Middle frontal gyrus (tissue), 1 donor: ENCODE measurements around the gene FGF6.
"Not testable (repeated sequence)": the region's sequence is repeated elsewhere in the genome, so short reads cannot be mapped to it uniquely, and the experiment has no call there.

Experiments
- DNase-seq: peaks from one replicate; pipeline ENCODE4 v3.0.0-alpha.2; 2015; ENCODE audit warnings: low spot score; ENCODE audit errors: extremely low spot score

FGF6 gene

DNA sequence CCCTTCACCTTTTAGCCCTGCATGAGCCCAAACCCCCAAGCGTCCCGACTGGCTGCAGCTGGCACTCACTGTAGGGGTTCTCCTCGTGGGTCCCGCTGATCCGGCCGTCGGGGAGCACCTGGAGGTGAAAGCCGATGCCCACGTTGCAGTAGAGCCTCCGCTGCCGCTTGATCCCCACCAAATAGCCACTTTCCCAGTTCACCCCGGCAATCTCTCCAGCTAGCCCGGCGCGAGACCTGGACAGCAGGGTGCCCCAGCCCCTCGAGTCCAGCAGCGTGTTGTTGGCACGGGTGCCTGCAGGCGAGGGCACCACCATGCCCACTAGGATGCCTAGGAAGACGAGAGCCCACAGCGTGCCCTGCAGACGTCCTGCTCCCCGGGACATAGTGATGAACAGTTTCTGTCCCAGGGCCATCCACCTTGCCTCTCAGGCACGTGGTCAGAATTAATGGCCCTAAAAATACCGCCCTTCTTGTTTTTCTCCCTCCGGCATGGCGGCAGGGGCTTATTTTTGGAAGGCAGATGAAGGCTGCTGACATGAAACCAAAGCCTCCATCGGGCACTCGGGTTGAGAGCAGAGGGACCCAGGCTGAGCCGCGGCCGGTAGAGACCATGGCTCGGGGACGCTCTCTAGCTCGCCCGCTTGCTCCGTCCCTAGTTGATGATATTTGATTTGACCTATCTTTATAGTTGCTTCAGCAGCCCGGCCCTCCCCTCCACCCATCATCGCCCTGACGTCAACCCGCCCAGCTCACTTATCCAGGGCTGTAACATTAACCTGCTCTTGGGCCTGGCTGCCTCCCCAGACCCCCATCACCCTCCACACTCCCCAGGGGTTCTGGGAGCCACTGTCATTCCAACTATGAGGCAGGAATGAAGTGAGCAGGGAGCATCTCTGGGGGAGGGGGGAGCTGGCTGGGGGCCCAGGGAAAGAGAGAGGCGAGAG lies at the start of gene FGF6:
TSS of gene FGF6 (minus strand) at position 660 of the 946 bp plus-strand sequence. CDS start at position 415, 245 bp downstream.
- DNase-seq, result no peak

DNA sequence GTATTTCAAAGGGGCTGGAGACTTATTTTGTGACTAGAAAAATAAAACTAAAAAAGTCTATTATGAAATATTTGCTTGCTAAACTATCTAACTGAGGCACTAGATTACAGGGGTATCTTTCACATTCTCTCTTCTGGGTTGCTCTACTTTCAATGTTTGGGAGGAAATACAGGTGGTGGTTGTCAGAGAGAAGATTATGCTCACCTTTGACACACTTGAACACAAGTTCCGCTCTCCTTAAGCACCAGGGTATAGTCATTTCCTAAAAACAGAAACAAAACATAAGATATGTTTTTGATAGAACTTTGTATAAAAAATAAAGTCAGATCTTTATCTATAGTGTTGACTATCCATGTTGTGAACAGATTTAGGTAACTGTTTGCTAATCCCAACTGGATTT lies 45.4 kb upstream of the FGF6 start:
- no peak for DNase-seq

- no peak for DNase-seq
Measured at GRCh38 chr12:4489556-4489955, 43.9 kb upstream of the FGF6 start.

- peak; percentile 43 for DNase-seq
Measured at GRCh38 chr12:4486980-4487379, 41.4 kb upstream of the FGF6 start.

DNA sequence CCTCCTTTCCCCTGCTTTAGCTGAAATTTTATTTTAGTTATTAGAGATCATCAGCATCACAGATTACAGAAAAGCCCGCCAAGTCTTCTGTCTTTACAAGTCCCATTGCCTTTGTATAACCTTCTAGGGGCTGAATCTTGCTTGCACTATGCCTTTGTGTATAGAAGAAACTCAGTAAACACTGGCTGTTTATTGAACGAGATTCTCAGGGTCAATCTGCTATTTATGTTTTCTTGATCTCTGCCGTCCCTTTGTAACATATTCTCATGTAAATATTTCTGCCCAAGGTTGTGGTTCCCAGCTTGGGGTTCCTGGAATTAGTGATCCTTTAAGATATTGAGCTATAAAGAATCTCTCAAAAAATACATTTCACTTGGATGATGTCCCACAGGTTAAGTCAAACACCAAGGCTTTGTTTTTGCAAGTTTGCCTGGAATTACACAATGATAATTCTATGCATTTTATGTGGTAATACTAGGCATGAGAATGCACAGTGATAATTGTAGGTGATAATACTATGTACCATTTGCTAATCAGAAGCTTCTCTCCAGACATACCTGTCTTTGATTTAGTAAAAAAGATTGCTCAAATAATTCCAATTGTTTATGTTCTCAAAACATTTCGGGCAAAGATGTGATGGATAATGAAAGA lies 40.6 kb upstream of the FGF6 start:
- DNase-seq, result no peak

GRCh38 chr12:4483885-4484823 lies 38.5 kb upstream of the FGF6 start:
- DNase-seq, result no peak

DNA sequence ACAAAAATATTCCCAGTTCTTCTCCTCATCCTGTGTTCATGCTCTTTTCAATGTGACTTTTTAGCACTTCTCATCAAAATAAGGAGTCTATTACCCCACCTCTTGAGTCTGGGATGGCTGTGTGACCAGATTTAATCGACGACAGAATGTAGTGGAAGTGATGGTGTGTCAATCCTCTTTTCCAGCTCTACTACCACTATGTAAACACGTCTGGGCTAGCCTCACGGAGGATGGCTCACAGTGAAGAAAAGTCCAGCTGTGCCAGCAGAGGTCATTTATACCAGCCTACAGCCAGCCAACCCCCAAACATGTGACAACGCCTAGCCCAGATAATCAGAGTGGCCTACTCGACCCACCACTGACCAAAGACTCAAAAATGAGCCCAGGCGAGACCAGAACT lies 37.3 kb upstream of the FGF6 start:
- no peak for DNase-seq

GRCh38 chr12:4478933-4479332 lies 33.3 kb upstream of the FGF6 start:
- DNase-seq, result no peak

DNA sequence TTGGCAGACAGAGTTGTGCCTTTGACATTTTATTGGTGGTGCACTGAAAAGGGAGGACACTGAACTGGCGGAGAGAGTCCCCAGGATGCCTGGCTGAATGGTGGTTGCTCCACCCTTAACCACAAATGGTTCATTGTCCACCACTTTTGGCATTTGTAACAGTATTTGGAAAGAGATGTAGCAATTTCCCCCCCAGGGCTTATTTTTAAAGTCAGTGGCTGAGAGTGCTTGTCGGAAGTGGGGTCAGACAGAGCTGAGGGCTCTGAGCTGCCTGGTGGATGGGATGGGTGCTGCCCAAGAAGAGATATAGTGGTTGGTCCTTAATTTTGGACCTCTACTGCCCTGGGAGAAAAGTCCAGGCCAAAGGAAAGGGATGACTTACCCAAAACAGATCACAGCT lies 31.5 kb upstream of the FGF6 start:
- DNase-seq, result no peak

DNA sequence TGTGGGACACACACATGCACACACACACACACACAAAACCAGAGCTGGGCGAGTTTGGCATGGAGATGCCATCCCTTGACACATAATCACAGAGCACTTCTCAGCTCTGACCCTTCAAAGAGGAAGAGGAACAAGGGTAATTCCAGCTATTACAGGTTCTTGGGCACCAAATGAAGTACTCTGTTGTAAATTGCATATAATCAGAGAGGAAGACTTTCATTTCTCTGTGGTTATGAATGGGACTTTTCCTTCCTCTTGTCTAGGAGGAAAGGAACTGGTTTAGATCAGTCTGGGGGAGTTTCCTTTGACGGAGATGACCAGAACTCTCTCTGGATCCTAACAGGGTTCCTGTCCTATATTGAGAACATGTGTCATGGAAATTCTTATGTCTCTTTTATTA lies 26.4 kb upstream of the FGF6 start:
- DNase-seq, result no peak

DNA sequence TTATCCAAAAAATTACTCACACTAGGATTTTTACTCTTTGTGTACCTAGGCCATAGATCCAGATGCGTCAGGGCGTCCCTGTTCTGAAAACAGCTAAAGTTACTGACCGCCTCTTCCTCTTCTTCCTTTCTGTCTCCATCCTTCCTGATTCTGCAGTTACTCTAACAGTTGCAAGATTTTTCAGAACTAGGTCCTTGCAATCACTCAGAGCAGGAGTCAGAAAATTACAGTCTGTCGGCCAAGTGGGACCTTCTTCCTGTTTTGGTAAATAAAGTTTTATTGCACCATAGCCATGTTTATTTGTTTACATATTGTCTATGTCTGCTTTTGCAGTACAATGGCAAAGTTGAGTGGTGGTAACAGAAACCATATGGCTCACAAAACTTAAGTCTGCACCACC lies 25.6 kb upstream of the FGF6 start:
- no peak for DNase-seq

DNA sequence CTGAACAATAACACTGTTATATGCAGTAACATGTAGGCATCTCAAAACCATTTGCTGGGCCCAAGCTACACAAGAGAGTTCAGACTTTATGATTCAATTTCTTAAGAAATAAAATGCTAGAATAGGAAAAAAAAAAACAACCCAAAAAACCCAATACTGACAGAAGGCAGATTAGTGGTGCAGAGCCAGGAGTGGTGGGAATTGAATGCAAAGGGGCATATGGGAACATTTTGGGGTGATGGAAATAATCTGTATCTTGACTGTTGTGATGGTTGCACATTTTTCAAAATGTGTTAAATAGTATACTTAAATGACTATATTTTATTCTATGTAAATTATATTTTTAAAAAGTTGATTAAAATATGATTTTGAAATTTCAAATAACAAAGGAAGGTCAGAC lies 23.4 kb upstream of the FGF6 start:
- DNase-seq, result no peak

- no peak for DNase-seq
Measured at GRCh38 chr12:4460761-4461160, 15.1 kb upstream of the FGF6 start.

- DNase-seq, result not testable (repeated sequence)
Measured at GRCh38 chr12:4455849-4456248, 10.2 kb upstream of the FGF6 start.

GRCh38 chr12:4454315-4454860 lies 8.8 kb upstream of the FGF6 start:
- no peak for DNase-seq

DNA sequence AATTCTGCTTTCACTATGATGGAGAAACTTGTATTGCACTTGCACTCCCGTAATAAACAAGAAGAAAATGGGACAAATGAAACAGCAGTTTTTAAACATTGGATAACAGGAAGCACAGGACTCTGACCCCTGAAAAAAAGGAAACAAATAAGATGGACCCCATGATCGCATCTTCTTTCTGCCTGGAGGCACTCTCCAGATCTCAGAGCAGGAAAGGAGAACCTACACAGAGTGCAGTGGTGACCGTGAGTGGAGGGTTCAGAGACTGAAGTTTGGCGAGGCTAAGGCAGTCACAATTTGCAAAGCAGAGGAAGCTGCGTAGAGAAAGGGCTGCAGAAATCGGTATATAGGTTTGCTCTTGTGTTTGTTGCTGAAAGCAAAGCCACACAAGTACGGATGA lies 6.1 kb upstream of the FGF6 start:
- DNase-seq, result no peak

- DNase-seq, result no peak
Measured at GRCh38 chr12:4450551-4451112, 5.0 kb upstream of the FGF6 start.

DNA sequence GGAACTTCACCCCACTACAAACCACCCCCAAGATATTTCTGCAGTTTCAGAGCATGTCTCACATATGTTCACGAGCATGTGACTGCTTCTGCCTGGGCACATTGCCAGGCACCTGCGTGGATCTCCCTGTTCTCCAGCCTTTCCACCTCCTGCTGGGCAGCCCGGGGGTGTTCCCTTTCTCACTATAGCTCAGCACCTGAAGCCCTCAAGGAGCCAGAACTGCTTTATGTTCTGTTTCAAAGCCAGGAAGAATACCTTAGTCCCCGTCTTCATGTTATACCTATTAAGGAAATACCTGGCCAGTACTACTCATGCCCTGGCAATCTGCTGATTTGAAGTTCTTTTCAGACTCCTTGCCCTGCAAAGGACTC lies 4.2 kb upstream of the FGF6 start:
- no peak for DNase-seq

DNA sequence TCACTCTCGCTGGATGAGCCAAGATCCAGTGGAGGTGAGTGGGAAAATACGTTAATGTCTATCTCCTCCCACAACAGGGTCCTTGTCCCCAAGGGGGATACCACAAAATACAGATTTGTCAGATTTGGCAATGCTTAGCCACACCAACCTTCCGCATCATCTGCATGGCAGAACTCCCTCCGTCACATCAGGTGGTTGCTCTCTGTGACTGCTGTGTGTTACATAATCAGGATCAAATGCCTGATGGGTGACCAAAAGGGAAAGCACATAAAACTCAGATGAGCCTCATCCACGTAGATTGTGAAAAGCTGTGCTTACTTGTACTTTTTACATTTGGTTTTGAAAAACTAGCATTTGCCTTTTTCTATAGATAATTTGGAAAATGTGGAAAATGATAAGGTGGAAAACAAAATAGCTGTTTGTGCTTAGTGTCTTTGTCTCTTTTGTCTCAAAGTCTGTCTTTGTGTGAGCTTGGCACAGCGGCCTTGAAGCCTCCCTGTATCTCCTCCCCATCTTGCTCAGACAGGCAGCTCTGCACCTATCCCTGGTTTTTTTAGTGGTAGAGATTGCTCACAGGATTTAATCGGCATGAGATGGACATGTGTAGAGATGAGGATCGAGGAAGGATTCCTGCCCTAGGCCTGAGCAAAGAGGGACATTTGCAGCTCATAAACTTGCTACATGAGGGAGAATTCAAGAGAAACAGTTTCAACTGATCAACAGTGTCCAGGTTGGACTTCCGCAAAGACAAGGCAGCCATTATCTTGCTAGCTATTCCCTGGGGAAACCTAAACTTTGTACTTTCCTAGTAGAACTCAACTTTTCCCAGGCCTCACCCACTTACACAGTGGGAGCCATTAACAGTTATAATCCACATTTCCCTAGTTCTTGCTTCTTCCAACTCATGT lies 3.6 kb upstream of the FGF6 start:
- DNase-seq, result no peak

DNA sequence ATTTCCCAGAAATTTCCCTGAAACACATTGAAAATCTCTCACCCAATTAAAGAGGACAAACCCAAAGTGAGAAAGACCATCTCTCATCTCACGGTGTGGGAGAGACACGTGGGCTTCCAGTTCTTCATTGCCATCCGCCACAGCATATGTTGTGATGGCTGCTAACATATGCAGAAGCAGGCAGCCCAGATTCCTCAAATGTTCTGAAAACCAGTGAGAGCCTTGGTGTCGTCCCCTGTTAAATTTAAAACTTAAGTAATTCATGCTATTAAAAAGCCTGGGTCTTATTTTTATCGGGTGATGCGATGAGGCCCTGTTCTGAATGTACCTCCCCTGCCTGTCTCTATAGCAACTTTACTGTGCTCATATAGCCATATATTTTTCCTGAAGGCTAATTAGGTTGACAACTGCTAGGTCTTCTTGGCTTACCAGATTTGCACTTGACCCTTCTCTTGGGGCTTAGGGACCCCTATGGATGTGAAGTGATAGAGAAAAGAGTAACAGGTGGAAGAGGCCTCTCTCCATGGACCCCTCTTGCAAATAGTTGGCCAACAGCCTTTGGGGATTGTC lies 2.8 kb upstream of the FGF6 start:
- peak; percentile 30 for DNase-seq
